ENCODE results near the gene HIRA.
"Not testable (repeated sequence)": the region's sequence is repeated elsewhere in the genome, so short reads cannot be mapped to it uniquely, and the experiment has no call there.

HIRA gene

GRCh38 chr22:19385221-19385906, 46.2 kb downstream of the HIRA start:
- no peak for DNase-seq (ENCODE audit: low read depth)

DNA sequence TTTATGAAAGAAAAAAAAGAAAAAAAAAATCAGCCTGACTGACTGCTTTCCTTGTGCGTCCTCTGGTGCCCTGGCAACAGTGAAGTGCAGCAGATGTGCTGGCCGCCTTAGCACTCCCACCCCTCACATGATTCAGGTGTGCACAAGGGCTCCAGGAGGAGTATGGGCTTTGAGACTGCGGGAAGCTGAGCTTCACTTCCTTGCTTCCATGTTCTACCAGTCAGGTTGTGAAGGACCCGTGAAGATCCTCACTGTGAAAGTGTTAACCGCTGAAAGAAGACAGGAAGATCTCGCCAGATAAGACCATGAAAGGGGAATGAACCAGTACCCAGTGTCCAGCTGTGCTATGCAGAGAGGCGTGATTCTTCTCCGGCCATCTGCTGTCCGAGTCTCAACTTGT, 48.2 kb downstream of the HIRA start:
- no peak for DNase-seq (ENCODE audit: low read depth)

- DNase-seq (ENCODE audit: low read depth), result no peak
Observed at GRCh38 chr22:19382240-19382639, 49.3 kb downstream of the HIRA start.

DNA sequence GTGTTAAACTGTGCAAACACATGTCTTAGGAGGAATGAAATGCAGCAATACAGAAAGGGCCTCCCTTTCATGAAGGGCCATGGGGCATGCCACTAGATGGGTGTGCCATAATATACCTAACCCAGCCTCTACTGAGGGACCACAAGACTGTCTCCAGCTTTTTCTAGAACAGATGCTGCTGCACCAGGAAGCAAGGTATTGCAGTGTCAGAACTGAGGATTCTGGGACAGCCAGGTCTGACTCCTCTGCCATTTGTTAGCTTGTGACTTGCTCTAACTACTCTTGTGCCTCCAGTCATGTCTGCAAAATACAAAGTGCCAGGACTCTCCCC, 53.2 kb downstream of the HIRA start:
- DNase-seq (ENCODE audit: low read depth), result no peak

DNA sequence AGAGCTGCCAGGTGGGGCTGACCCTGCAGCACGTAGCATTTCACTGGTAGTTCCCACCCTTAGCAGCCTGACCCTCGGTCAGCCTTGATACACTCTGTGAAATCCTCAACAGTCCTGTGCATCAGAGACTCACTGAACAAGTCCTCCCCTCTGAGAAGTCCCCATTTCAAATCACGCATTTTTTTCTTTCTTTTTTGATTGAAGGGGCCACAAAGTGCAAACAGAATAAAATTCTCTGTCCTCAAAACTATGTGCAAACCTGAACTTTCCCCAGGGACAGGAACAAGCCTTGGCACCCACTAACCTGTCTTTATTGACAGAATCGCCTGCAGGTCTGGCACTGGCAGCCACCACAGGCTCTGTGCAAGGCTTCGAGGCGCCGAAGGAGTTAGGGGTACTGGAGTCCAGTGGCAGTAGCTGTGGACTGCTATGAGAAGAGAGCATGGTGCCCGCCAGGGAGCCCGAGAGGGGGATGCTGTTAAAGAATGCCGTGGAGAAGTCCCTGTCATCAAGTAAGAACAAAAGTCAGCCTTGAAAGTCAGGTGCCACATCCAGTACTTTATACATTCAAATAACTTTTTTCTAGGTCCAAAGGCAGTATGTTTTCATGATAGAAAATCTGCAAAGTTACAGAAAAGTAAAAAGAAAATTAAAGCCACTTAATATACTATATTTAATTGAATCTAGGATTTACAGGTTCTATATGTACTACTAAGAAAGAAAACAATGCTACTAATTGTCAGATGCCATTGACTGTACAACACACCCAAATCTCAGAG, 53.8 kb downstream of the HIRA start:
- no peak for DNase-seq (ENCODE audit: low read depth)

DNA sequence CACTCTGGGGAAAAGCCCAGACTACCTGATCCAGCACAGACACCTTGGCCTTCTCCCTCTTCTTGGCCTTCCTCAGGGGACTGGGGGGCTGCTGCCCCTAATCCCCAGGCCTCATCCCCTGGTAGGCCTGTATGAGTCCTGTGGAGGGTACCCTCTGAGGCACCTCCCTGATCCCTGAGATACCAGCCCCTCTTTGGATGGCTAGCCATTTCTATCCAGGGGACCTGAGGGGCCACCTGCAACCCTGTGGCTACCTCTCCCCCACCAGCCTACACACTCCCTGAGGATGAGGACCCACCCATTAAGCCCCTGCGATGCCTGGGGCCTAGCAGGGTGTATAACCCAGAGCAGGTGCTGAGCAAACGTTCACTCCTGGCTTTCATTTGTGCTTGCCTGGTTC, 54.6 kb downstream of the HIRA start:
- no peak for DNase-seq (ENCODE audit: low read depth)

GRCh38 chr22:19376247-19376646, 55.3 kb downstream of the HIRA start:
- no peak for DNase-seq (ENCODE audit: low read depth)

GRCh38 chr22:19375435-19375834, 56.1 kb downstream of the HIRA start:
- DNase-seq (ENCODE audit: low read depth), result no peak

- DNase-seq (ENCODE audit: low read depth), result no peak
Observed at GRCh38 chr22:19374410-19374809, 57.1 kb downstream of the HIRA start.

- DNase-seq (ENCODE audit: low read depth), result no peak
Observed at GRCh38 chr22:19373450-19373849, 58.1 kb downstream of the HIRA start.

DNA sequence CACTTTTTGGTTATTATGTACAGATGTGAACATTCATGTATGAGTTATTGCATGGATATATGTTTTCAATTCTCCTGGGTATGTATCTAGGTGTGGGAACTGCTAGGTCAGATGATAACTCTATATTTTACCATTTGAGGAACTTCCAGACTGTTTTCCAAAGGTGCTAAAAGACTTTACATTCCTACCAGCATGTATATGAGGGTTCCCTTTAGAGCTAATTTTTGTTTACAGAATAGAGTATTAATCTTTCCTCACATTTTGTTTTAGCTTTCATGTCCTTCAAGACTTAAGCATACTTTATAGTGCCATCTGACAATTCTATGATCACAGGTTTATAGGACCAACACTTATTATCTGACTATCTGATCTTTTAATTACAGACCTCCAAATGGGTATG, 59.6 kb downstream of the HIRA start:
- no peak for DNase-seq (ENCODE audit: low read depth)

DNA sequence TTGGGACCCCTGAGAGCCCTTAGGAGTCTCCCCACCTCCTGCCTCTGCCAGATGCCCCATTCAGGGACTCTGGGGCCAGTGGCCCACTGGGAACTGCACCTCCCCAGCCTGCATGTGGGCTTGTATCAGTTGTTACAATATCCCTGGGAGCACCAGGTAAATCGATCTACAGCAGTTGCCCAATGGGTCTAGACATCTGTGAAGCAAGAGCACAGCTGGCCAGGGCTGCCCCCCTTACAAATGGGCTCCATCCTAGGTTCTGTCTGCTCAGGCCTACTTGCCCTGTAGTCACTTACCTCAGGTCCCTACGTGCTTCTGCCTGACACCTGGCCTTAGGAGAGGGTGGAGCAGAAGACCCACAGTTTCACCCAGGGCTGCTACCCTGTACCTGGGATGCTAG, 62.7 kb downstream of the HIRA start:
- DNase-seq (ENCODE audit: low read depth), result no peak

- DNase-seq (ENCODE audit: low read depth), result no peak
Observed at GRCh38 chr22:19367763-19368367, 63.7 kb downstream of the HIRA start.

GRCh38 chr22:19363541-19363940, 68.0 kb downstream of the HIRA start:
- not testable (repeated sequence) for DNase-seq (ENCODE audit: low read depth)

DNA sequence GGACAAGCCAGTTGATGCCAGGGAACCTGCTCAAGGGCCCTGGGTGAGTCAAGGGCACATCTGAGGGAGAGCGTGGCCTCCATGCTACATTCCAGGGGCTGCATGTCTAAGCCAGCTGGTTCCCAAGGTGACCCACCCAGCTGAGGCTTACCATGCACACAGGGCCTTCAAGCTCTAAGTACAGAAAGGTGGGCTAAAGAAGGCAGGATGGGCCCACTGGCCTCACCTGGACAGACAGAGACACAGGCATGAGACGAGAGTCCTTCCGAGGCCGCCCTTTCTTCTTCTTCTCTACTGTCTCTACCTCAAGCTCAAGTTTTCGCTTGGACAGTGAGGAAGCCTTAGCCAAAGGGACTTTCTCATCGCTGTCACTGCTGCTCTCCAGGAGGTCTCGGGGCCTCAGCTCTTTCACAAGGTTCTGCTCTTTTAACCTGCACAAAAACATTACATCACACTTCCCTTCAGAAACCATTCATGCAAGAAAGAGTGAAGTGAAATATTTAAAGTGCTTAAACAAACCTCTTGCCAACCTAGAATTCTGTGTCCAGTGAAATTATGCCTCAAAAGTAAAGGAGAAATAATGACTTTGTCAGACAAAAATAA, 69.9 kb downstream of the HIRA start:
- DNase-seq (ENCODE audit: low read depth), result no peak

GRCh38 chr22:19360862-19361261, 70.7 kb downstream of the HIRA start:
- no peak for DNase-seq (ENCODE audit: low read depth)

DNA sequence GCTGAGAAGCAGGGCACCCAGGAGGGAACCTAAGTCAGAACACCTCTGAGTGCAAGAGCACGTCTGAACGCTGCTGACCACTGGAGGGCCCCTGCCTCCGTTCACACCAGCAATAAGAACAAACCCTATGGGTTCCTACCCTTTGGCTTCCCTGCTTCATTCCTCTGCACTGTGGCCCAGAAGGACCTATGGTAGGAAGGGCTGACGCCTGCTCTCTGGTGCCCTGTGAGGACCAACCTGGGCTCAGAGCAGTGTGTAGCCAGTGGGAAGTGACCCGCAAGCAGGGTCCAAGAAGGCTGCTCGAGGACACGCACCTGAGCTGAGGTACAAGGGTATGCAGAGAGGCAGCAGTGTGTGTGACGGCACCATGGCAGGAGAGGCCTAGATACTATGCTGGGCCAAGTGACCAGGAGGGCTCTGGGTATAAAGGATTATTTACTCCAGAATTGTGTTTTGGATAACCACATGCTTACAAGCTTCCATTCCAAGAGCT, 71.2 kb downstream of the HIRA start:
- DNase-seq (ENCODE audit: low read depth), result no peak

GRCh38 chr22:19359554-19360299, 71.8 kb downstream of the HIRA start:
- DNase-seq (ENCODE audit: low read depth), result no peak

DNA sequence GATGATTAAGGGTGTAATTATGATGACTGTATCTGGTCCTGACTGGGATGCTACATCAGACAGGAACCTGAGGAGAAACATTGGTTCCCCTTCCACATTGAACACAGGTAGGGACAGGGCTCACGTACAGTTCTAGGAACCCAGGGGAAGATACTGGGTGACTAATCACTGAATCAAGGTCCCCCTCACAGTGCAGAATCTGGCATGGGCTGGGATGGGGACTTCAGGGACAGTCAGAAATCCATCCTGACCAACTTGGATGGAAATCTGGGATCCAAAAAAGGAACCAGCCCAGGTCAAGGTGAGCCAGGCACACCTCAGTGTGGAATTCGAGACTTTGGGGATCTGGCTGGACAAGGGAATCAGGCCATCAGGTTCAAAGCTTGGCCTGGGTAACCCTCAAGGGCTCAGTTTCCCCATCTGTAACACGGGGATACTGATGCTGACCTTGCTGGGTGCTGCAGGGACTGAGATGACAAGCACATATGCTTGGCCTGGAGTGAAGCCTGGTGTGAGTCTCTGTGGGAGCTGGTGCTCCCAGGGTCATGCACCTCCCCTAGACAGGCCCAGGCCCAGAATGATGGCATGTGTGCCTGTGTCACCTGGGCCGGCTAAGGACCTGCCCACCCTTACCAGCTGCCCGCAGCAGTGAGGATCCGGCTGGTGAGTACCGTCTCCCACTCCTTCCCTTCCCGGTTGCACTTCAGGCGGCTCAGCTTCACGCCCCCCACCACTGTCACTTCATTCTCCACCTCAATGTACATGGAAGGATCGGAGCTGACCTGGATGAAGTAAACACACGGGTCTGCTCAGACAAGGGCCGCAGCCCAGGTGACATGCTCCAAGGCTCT, 72.6 kb downstream of the HIRA start:
- no peak for DNase-seq (ENCODE audit: low read depth)

GRCh38 chr22:19358195-19358594, 73.3 kb downstream of the HIRA start:
- DNase-seq (ENCODE audit: low read depth), result no peak
